ENCODE results near the gene ITGB1. TPM values are rescaled to one million over a fixed set of nuclear protein-coding genes. Genes with fewer than 3 reads are reported as not detected.

ITGB1 gene
- total RNA-seq, 1 donor, result 2,201 TPM

GRCh38 chr10:32851301-32851700, 106.7 kb downstream of the ITGB1 start:
- no peak for TF ChIP-seq CTCF (IDR thresholded peaks at IDR 0.05; ENCODE audit: insufficient read depth, low read length)
- H3K4me3 ChIP-seq (ENCODE audit: low read depth, low read length), result no peak overlapping the region
- DNase-seq (ENCODE audit: low read depth), result no peak
